CD4-positive, alpha-beta T cell (primary cell): Measurements from ENCODE around the gene PNPLA3. TPM values are rescaled to one million over a fixed set of nuclear protein-coding genes. Genes with fewer than 3 reads are reported as not detected.

Experiments used
- ATAC-seq: fragments of 200-7000 bp; cut with Tn5 transposase; one replicate; pipeline ENCODE4 v1.10.0; 2022; ENCODE audit warnings: mild to moderate bottlenecking; ENCODE audit not compliant: poor library complexity
- CTCF ChIA-PET: fragments of 350-600 bp; sonication (Branson Sonifier 250); formaldehyde crosslinking; loops from one replicate; lab custom pipeline; 2021; ENCODE audit warnings: antibody characterized with exemption, inconsistent platforms; lab: Charles Lee
- POLR2A ChIA-PET: fragments of 350-600 bp; sonication (Branson Sonifier 250); formaldehyde crosslinking; loops from one replicate; lab custom pipeline; 2021; ENCODE audit warnings: antibody characterized with exemption, inconsistent platforms; lab: Charles Lee
- DNase-seq, 14 experiments: peaks; one replicate each; pipeline ENCODE4 v3.0.0-alpha.2; 2013 to 2020; ENCODE audit warnings: mixed read lengths in 2 of 14
- H3K27ac ChIP-seq, 2 donors: one replicate each; pipeline versions ENCODE4 v1.5.1 to v1.7.0; 2013; ENCODE audit warnings: low read length in 2 of 2, low read depth in 1 of 2, mild to moderate bottlenecking in 1 of 2
- H3K27me3 ChIP-seq, 2 experiments: 1 replicate in 1 of 2; 2 replicates in 1 of 2; pipeline versions ENCODE4 v1.6.1 to v1.7.0; 2013; ENCODE audit warnings: low read length in 2 of 2, control low read depth in 1 of 2, mild to moderate bottlenecking in 1 of 2, moderate library complexity in 1 of 2; ENCODE audit not compliant: insufficient read depth in 2 of 2, control insufficient read depth in 1 of 2
- H3K36me3 ChIP-seq: one replicate; pipeline ENCODE4 v1.6.1; 2013; ENCODE audit warnings: low read length, control low read depth; ENCODE audit not compliant: insufficient read depth
- H3K4me1 ChIP-seq: one replicate; pipeline ENCODE4 v1.6.1; 2013; ENCODE audit warnings: low read length, control low read depth; ENCODE audit not compliant: insufficient read depth
- H3K4me3 ChIP-seq: one replicate; pipeline ENCODE4 v1.5.1; 2013; ENCODE audit warnings: mild to moderate bottlenecking, low read length, moderate library complexity
- H3K9me3 ChIP-seq, 2 experiments: 1 replicate in 1 of 2; 2 replicates in 1 of 2; pipeline versions ENCODE4 v1.6.1 to v1.7.0; 2013; ENCODE audit warnings: low read length in 2 of 2, mild to moderate bottlenecking in 2 of 2, control low read depth in 1 of 2, moderate library complexity in 1 of 2; ENCODE audit not compliant: control insufficient read depth in 1 of 2, insufficient read depth in 1 of 2
- H3K27ac Mint-ChIP-seq: one replicate; pipeline ENCODE4 v1.8.0; 2020; ENCODE audit warnings: mixed read lengths
- H3K27me3 Mint-ChIP-seq: one replicate; pipeline ENCODE4 v1.8.0; 2021; ENCODE audit warnings: mixed read lengths
- H3K36me3 Mint-ChIP-seq: one replicate; pipeline ENCODE4 v1.8.0; 2021; ENCODE audit warnings: low read depth, mixed read lengths
- H3K4me1 Mint-ChIP-seq: one replicate; pipeline ENCODE4 v1.8.0; 2021; ENCODE audit warnings: low read depth, mixed read lengths
- H3K4me3 Mint-ChIP-seq: one replicate; pipeline ENCODE4 v1.8.0; 2020; ENCODE audit warnings: mild to moderate bottlenecking, mixed read lengths
- H3K9me3 Mint-ChIP-seq: one replicate; pipeline ENCODE4 v1.8.0; 2020; ENCODE audit warnings: mixed read lengths
- CTCF ChIP-seq: fragments of 200-600 bp; IDR thresholded peaks from one replicate; pipeline ENCODE4 v1.8.0; 2022; ENCODE audit warnings: antibody characterized with exemption, mild to moderate bottlenecking
- intact Hi-C, 2 experiments: fragments of 100-400 bp; cut with DNase I in 1 of 2; cut with micrococcal nuclease in 1 of 2; formaldehyde crosslinking; loops; one replicate each; pipeline versions ENCODE4 v1.15.1 to v1.9.0; 2023 to 2025; cut with DNase I, micrococcal nuclease
- total RNA-seq, 174 experiments: library from RNA in 2 of 174; stranded (reverse) in 2 of 174; gene quantifications; one replicate each; pipeline ENCODE4 v1.2.3 and lab custom pipeline; 2021 to 2026

Gene PNPLA3
- total RNA-seq, 2 experiments from 2014 or later, result not detected

- Histone ChIP-seq H3K27me3 (no peaks in the 10 kb centered on the region), H3K36me3 (peaks cover 77% of the 10 kb centered on the region), H3K4me1 (peaks cover 24% of the 10 kb centered on the region), H3K9me3 (no peaks in the 10 kb centered on the region), H3K4me3 (no peak overlapping the region), H3K27ac (no peak overlapping the region)
- POLR2A ChIA-PET, result no interaction called here
- no peak for TF ChIP-seq CTCF
- intact Hi-C loops, result loop anchor here (2.0 to 10.0 kb wide), 6 partner anchors 89 to 745 kb away; partner anchors contain the start of gene PARVG (in 1 of the 2)
- H3K4me1 Mint-ChIP-seq, result peaks cover 33% of the 10 kb centered on the region
- no peaks in the 10 kb centered on the region for H3K27me3 Mint-ChIP-seq
- H3K9me3 Mint-ChIP-seq, result no peaks in the 10 kb centered on the region
- no peak overlapping the region for H3K27ac Mint-ChIP-seq
- H3K36me3 Mint-ChIP-seq, result peaks cover 90% of the 10 kb centered on the region
- no peak for DNase-seq
- CTCF ChIA-PET, result no interaction called here
- no peak overlapping the region for H3K4me3 Mint-ChIP-seq
- ATAC-seq, result no peak
Measured at GRCh38 chr22:43991316-43992020, 67.9 kb downstream of the PNPLA3 start.

- no peaks in the 10 kb centered on the region for H3K27me3 Mint-ChIP-seq
- DNase-seq, result no peak
- no peak overlapping the region for H3K27ac Mint-ChIP-seq
- no peaks in the 10 kb centered on the region for H3K9me3 ChIP-seq
- CTCF ChIA-PET, result interaction anchor here (1.2 to 2.2 kb wide), 5 partner anchors 93 to 692 kb away, joined by 3 to 24 read pairs (median 10); partner anchors contain the start of gene PARVG
- ATAC-seq, result no peak
- H3K27me3 ChIP-seq, result no peaks in the 10 kb centered on the region
- H3K36me3 Mint-ChIP-seq, result peaks cover 86% of the 10 kb centered on the region
- H3K9me3 Mint-ChIP-seq, result no peaks in the 10 kb centered on the region
- intact Hi-C loops, result loop anchor here (2.0 to 10.0 kb wide), 6 partner anchors 88 to 744 kb away; partner anchors contain the start of gene PARVG (in 1 of the 2)
- TF ChIP-seq CTCF, result no peak
- POLR2A ChIA-PET, result interaction anchor here (1.0 to 1.2 kb wide), 2 partner anchors 189 to 692 kb away, joined by 3 to 4 read pairs; partner anchors contain the start of gene PARVG
- no peak overlapping the region for H3K4me3 Mint-ChIP-seq
- no peak overlapping the region for H3K27ac ChIP-seq
- no peak overlapping the region for H3K4me3 ChIP-seq
- peaks cover 80% of the 10 kb centered on the region for H3K36me3 ChIP-seq
- peaks cover 29% of the 10 kb centered on the region for H3K4me1 ChIP-seq
- H3K4me1 Mint-ChIP-seq, result peaks cover 35% of the 10 kb centered on the region
Measured at GRCh38 chr22:43992331-43992821, 68.8 kb downstream of the PNPLA3 start.

- Histone ChIP-seq H3K36me3 (peaks cover 75% of the 10 kb centered on the region), H3K9me3 (no peaks in the 10 kb centered on the region), H3K27ac (no peak overlapping the region), H3K27me3 (no peaks in the 10 kb centered on the region), H3K4me3 (no peak overlapping the region), H3K4me1 (peaks cover 29% of the 10 kb centered on the region)
- Mint-ChIP-seq H3K36me3 (peaks cover 86% of the 10 kb centered on the region), H3K9me3 (no peaks in the 10 kb centered on the region), H3K27ac (peak overlapping the region; percentile 80), H3K4me1 (peaks cover 35% of the 10 kb centered on the region), H3K27me3 (no peaks in the 10 kb centered on the region), H3K4me3 (peak overlapping the region; percentile 74)
- CTCF ChIA-PET, result interaction anchor here (0.5 to 2.2 kb wide), 14 partner anchors 8 to 1327 kb away, joined by 3 to 24 read pairs (median 4); partner anchors contain the start of gene PARVG
- POLR2A ChIA-PET, result interaction anchor here (0.9 to 1.3 kb wide), 4 partner anchors 93 to 691 kb away, joined by 3 to 4 read pairs (median 4); partner anchors contain the start of gene PARVG
- ATAC-seq (peak; percentile 85), DNase-seq (peak; percentile 37 to 81 (median 50))
- intact Hi-C loops, result loop anchor here (1.0 to 10.0 kb wide), 9 partner anchors 88 to 744 kb away; partner anchors contain the start of gene PARVG (in 1 of the 2)
- peak; percentile 95 for TF ChIP-seq CTCF
Measured at GRCh38 chr22:43993072-43993760, 69.6 kb downstream of the PNPLA3 start.
